K562 (cell line): ENCODE measurements around the gene ZNF668. TPM values are rescaled to one million over a fixed set of nuclear protein-coding genes. Genes with fewer than 3 reads are reported as not detected.

Source experiments
- CHD7 ChIP-seq: fragments of 200-600 bp; sonication (generic); IDR thresholded peaks from one replicate; pipeline ENCODE4 v1.6.1; 2012; ENCODE audit warnings: mild to moderate bottlenecking, low read depth, low read length, inconsistent platforms
- PHF21A ChIP-seq: fragments of 450-650 bp; IDR thresholded peaks from 2 replicates; pipeline ENCODE4 v1.6.1; 2017; ENCODE audit warnings: low read depth, borderline replicate concordance
- polyA plus RNA-seq, 8 experiments: library from polyadenylated mRNA; depleted of rRNA in 4 of 8; stranded (reverse) in 5 of 8; unstranded in 3 of 8; fragments of >200 nt; fragmentation: Nextera tagmentation in 2 of 8; fragmentation: Illumina TruSeq in 1 of 8; extraction: Ambion mirVana in 2 of 8; extraction: Trizol in 1 of 8; gene quantifications; 2 replicates each; pipeline versions ENCODE4 v1.2.1 to v1.2.3, GENCODE V29; 2011 to 2014; ENCODE audit warnings: inconsistent platforms in 1 of 8, missing spikeins in 1 of 8
- total RNA-seq, 7 experiments: library from RNA; depleted of rRNA in 6 of 7; stranded (reverse); fragments of >200 nt in 6 of 7; fragmentation: Illumina TruSeq in 2 of 7; extraction: Trizol in 2 of 7; gene quantifications; 2 replicates each; pipeline versions ENCODE4 v1.2.1 to v1.2.3, GENCODE V29; 2011 to 2021; ENCODE audit warnings: low replicate concordance in 1 of 7
- TF ChIP-seq, protein P1 (sequence below): sonication (generic); formaldehyde crosslinking; IDR thresholded peaks from 2 replicates; pipeline ENCODE4 v1.9.0; 2022; ENCODE audit warnings: mild to moderate bottlenecking, missing genetic modification reagents

ZNF668 gene
- total and polyA plus RNA-seq, 9 of the 15 experiments (the other 6 are each of a cell fraction or from before 2014, with no cell fraction given): 0.04 to 15.3 (median 3.8) TPM; not detected in 1

- TF ChIP-seq CHD7: no peak
- TF ChIP-seq, protein P1, sequence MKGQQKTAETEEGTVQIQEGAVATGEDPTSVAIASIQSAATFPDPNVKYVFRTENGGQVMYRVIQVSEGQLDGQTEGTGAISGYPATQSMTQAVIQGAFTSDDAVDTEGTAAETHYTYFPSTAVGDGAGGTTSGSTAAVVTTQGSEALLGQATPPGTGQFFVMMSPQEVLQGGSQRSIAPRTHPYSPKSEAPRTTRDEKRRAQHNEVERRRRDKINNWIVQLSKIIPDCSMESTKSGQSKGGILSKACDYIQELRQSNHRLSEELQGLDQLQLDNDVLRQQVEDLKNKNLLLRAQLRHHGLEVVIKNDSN (CRISPR knock-in tag): no peak
- no peak for TF ChIP-seq PHF21A
These were observed 12.1 kb downstream of the ZNF668 start (continued) for GRCh38 chr16:31061813-31062440.
